ENCODE data around the gene TCIRG1. TPM values are rescaled to one million over a fixed set of nuclear protein-coding genes. Genes with fewer than 3 reads are reported as not detected.

TCIRG1 gene
- total and polyA plus RNA-seq, 2 of the 13 experiments (the other 11 are each of a cell fraction or from before 2014, with no cell fraction given), result 48.0 to 69.6 TPM

DNA sequence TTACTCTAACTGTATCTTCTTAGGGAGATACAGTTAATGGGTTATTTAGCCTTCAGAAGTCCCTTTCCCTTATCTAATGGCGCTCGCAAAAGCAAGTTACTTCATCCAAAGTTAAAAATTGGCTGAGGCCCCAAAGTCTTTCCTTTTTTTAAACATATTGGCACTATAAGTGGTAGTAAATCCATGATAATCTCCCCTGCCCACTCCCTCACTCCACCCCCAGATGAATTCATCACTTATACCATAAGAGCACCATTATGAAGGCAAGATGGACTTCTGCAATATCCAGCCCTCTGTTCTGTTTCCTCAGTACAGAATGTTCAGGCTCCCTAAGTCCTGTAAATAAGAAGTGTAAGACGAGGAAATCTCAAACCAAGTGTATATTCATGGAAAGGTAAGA, 44.7 kb downstream of the TCIRG1 start:
- DNase-seq (ENCODE audit: low spot score), result no peak
- H4K20me1 ChIP-seq (ENCODE audit: insufficient read depth, low read length), result 0 out of 2 replicates have a peak, but pooled peaks cover 8% of the 10 kb centered on the region
- intact Hi-C loops (cut with micrococcal nuclease; ENCODE audit: unreplicated experiment), result no loop called here

More for the DNA sequence above, 44.7 kb downstream of the TCIRG1 start:
- TF ChIP-seq IKZF1 (IDR thresholded peaks at IDR 0.05) (no peak), ZNF557 (CRISPR knock-in tag; IDR thresholded peaks at IDR 0.05) (no peak), MED8 (CRISPR knock-in tag; IDR thresholded peaks at IDR 0.05; ENCODE audit: insufficient replicate concordance) (no peak), IKZF4 (CRISPR knock-in tag; IDR thresholded peaks at IDR 0.05; ENCODE audit: borderline replicate concordance, low read depth, not compliant biosample characterization) (no peak), CENPX (CRISPR knock-in tag; IDR thresholded peaks at IDR 0.05) (no peak)
- TF ChIP-seq, protein P1, sequence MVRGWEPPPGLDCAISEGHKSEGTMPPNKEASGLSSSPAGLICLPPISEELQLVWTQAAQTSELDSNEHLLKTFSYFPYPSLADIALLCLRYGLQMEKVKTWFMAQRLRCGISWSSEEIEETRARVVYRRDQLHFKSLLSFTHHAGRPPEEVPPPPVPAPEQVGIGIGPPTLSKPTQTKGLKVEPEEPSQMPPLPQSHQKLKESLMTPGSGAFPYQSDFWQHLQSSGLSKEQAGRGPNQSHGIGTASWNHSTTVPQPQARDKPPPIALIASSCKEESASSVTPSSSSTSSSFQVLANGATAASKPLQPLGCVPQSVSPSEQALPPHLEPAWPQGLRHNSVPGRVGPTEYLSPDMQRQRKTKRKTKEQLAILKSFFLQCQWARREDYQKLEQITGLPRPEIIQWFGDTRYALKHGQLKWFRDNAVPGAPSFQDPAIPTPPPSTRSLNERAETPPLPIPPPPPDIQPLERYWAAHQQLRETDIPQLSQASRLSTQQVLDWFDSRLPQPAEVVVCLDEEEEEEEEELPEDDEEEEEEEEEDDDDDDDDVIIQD (CRISPR knock-in tag; IDR thresholded peaks at IDR 0.05; ENCODE audit: low read depth), result no peak
- TF ChIP-seq, protein P2, sequence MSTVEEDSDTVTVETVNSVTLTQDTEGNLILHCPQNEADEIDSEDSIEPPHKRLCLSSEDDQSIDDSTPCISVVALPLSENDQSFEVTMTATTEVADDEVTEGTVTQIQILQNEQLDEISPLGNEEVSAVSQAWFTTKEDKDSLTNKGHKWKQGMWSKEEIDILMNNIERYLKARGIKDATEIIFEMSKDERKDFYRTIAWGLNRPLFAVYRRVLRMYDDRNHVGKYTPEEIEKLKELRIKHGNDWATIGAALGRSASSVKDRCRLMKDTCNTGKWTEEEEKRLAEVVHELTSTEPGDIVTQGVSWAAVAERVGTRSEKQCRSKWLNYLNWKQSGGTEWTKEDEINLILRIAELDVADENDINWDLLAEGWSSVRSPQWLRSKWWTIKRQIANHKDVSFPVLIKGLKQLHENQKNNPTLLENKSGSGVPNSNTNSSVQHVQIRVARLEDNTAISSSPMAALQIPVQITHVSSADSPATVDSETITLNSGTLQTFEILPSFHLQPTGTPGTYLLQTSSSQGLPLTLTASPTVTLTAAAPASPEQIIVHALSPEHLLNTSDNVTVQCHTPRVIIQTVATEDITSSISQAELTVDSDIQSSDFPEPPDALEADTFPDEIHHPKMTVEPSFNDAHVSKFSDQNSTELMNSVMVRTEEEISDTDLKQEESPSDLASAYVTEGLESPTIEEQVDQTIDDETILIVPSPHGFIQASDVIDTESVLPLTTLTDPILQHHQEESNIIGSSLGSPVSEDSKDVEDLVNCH (CRISPR knock-in tag; IDR thresholded peaks at IDR 0.05), result no peak
- TF ChIP-seq, protein P3, sequence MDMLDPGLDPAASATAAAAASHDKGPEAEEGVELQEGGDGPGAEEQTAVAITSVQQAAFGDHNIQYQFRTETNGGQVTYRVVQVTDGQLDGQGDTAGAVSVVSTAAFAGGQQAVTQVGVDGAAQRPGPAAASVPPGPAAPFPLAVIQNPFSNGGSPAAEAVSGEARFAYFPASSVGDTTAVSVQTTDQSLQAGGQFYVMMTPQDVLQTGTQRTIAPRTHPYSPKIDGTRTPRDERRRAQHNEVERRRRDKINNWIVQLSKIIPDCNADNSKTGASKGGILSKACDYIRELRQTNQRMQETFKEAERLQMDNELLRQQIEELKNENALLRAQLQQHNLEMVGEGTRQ (IDR thresholded peaks at IDR 0.05; ENCODE audit: low read depth, low read length), result no peak
- TF ChIP-seq, protein P3 (CRISPR knock-in tag; IDR thresholded peaks at IDR 0.05; ENCODE audit: borderline replicate concordance), result no peak
- FAIRE-seq, result no peak
- in situ Hi-C loops (cut with HindIII; ENCODE audit: extremely low pct_ligation_motif_present, low pct_unique_long_range_greater_than_20kb), result no loop called here
- over 99% methylated on average over 3 of the region's 3 CpGs for WGBS (ENCODE audit: low lambda C conversion rate)
- no peak overlapping the region for H3K9ac ChIP-seq (ENCODE audit: insufficient read depth, low read depth, low read length)
- no peaks in the 10 kb centered on the region for H3K9me3 ChIP-seq (ENCODE audit: low read length)
- H3K4me1 ChIP-seq (ENCODE audit: insufficient read depth, low read length), result peaks cover 2% of the 10 kb centered on the region
- no peak overlapping the region for H3K4me2 ChIP-seq (ENCODE audit: low read depth, low read length)
- no peak for ATAC-seq
- no peak overlapping the region for H3K27ac ChIP-seq (ENCODE audit: extremely low read length, insufficient read depth, low read length)
- no peaks in the 10 kb centered on the region for H3K27me3 ChIP-seq (ENCODE audit: control insufficient read depth in 1 of 2, insufficient read depth in 2 of 2, low read length in 2 of 2)
- peaks cover 91% of the 10 kb centered on the region for H3K79me2 ChIP-seq (ENCODE audit: insufficient read depth, low read length)
- ChIA-PET CTCF (ENCODE audit: low intra/inter-chr PET ratio, low total read pairs) (no interaction called here), POLR2A (no interaction called here)
- no TSS peak for BruUV-seq (replicated peaks)
- H2AFZ ChIP-seq (ENCODE audit: low read length), result no peak overlapping the region
- H3K36me3 ChIP-seq (replicated peaks in 1 of 2; ENCODE audit: control insufficient read depth in 1 of 2, insufficient read depth in 2 of 2, low read length in 2 of 2), result peaks cover 21 to 60% of the 10 kb centered on the region in 2 experiments
- H3K4me3 ChIP-seq (replicated peaks in 1 of 3; ENCODE audit: insufficient read depth in 1 of 3, low read depth in 2 of 3, low read length in 3 of 3), result no peak overlapping the region

All from HepG2 (cell line).